RWPE2 (cell line): ENCODE data around the gene MESP2.
"Not testable (repeated sequence)": the region's sequence is repeated elsewhere in the genome, so short reads cannot be mapped to it uniquely, and the experiment has no call there.

Source experiments
- ATAC-seq: fragments of 200-7000 bp; cut with Tn5 transposase; 3 replicates; pipeline ENCODE4 v1.9.1; 2021; ENCODE audit warnings: low read depth
- DNase-seq: peaks from one replicate; pipeline ENCODE4 v3.0.0-alpha.2; 2020; ENCODE audit warnings: low spot score
- H3K27ac ChIP-seq: fragments of 450-650 bp; 2 replicates; pipeline ENCODE4 v1.5.1; 2017; ENCODE audit warnings: mild to moderate bottlenecking; ENCODE audit not compliant: poor library complexity, severe bottlenecking
- H3K27me3 ChIP-seq: fragments of 250-450 bp; sonication (Bioruptor Pico); 2 replicates; pipeline ENCODE4 v1.5.1; 2021; ENCODE audit warnings: mild to moderate bottlenecking, moderate library complexity; ENCODE audit not compliant: insufficient read depth, poor library complexity, severe bottlenecking
- H3K36me3 ChIP-seq: fragments of 250-450 bp; sonication (Bioruptor Pico); 2 replicates; pipeline ENCODE4 v1.5.1; 2020; ENCODE audit warnings: low read depth, mild to moderate bottlenecking, moderate library complexity
- H3K4me1 ChIP-seq: fragments of 250-450 bp; sonication (Bioruptor Pico); 2 replicates; pipeline ENCODE4 v1.5.1; 2021; ENCODE audit warnings: mild to moderate bottlenecking, moderate library complexity; ENCODE audit not compliant: insufficient read depth, poor library complexity, severe bottlenecking
- H3K4me3 ChIP-seq: fragments of 250-450 bp; sonication (Bioruptor Pico); 2 replicates; pipeline ENCODE4 v1.5.1; 2021; ENCODE audit warnings: mild to moderate bottlenecking, moderate library complexity; ENCODE audit not compliant: severe bottlenecking
- H3K9me3 ChIP-seq: fragments of 250-450 bp; sonication (Bioruptor Pico); 2 replicates; pipeline ENCODE4 v1.5.1; 2021; ENCODE audit warnings: mild to moderate bottlenecking, moderate library complexity; ENCODE audit not compliant: severe bottlenecking
- CTCF ChIP-seq: fragments of 450-650 bp; IDR thresholded peaks from one replicate; pipeline ENCODE4 v1.5.1; 2017; ENCODE audit warnings: mild to moderate bottlenecking, moderate library complexity; ENCODE audit not compliant: poor library complexity, severe bottlenecking

Gene MESP2

DNA sequence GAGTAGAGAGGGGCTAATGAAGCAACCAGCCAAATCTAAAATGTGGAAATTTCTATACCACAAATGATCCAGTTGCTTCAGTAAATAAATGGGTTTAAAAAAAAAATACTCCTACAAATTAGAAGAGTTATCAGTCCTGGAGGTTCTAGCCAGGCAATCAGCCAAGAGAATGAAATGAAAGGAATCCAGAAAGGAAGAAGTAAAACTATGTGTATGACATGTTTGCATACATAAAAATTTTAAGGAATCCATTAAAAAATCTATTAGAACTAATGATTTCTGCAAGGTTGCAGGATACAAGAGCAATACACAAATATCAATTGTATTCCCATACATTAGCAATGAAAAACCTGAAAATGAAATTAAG lies 9.6 kb downstream of the MESP2 start:
- peaks cover 30% of the 10 kb centered on the region for H3K4me1 ChIP-seq

DNA sequence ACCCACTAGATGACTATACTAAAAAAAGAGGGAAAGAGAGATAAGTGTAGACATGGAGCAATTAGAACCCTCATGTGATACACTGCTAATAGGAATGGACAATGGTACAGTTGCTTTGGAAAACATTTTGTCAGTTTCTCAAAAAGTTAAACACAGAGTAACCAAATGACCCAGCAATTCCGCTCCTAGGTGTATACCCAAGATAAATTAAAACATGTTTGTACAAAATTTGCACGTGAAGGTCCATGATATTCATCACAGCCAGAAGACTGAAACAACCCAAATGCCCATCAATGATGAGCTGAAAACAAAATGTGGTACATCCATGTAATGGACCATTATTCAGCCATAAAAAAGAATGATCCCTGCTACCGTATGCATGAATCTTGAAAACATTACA lies 11.8 kb downstream of the MESP2 start:
- Histone ChIP-seq H3K4me1 (peaks cover 10% of the 10 kb centered on the region), H3K36me3 (peaks cover 27% of the 10 kb centered on the region), H3K9me3 (peaks cover 5% of the 10 kb centered on the region), H3K4me3 (no peak overlapping the region), H3K27me3 (no peaks in the 10 kb centered on the region), H3K27ac (no peak overlapping the region)
- DNase-seq: no peak
- no peak for TF ChIP-seq CTCF
- no peak for ATAC-seq

More for the DNA sequence above, 9.6 kb downstream of the MESP2 start:
- peaks cover 5% of the 10 kb centered on the region for H3K9me3 ChIP-seq
- no peak for TF ChIP-seq CTCF
- H3K27ac ChIP-seq: peak overlapping the region; percentile 32
- no peak overlapping the region for H3K4me3 ChIP-seq
- DNase-seq (no peak), ATAC-seq (no peak)
- no peaks in the 10 kb centered on the region for H3K27me3 ChIP-seq
- peaks cover 27% of the 10 kb centered on the region for H3K36me3 ChIP-seq

GRCh38 chr15:89788585-89788984 lies 12.5 kb downstream of the MESP2 start:
- H3K4me1 ChIP-seq, H3K27me3 ChIP-seq, H3K9me3 ChIP-seq, ATAC-seq, H3K4me3 ChIP-seq, H3K27ac ChIP-seq: not testable (repeated sequence)
- DNase-seq: peak; percentile 14
- H3K36me3 ChIP-seq: peaks cover 27% of the 10 kb centered on the region

- DNase-seq (peak; percentile 38), ATAC-seq (no peak)
- Histone ChIP-seq H3K27me3 (no peaks in the 10 kb centered on the region), H3K27ac (no peak overlapping the region), H3K4me1 (peaks cover 17% of the 10 kb centered on the region), H3K36me3 (peaks cover 27% of the 10 kb centered on the region), H3K4me3 (no peak overlapping the region), H3K9me3 (peaks cover 5% of the 10 kb centered on the region)
- no peak for TF ChIP-seq CTCF
Measured at GRCh38 chr15:89790206-89790605, 14.1 kb downstream of the MESP2 start.

- DNase-seq (peak; percentile 62), ATAC-seq (no peak)
Measured at GRCh38 chr15:89790661-89791060, 14.5 kb downstream of the MESP2 start.

More at GRCh38 chr15:89790661-89791060, 14.5 kb downstream of the MESP2 start:
- TF ChIP-seq CTCF: no peak
- Histone ChIP-seq H3K27me3 (no peaks in the 10 kb centered on the region), H3K9me3 (peaks cover 5% of the 10 kb centered on the region), H3K4me3 (no peak overlapping the region), H3K36me3 (peaks cover 27% of the 10 kb centered on the region), H3K4me1 (peaks cover 14% of the 10 kb centered on the region), H3K27ac (no peak overlapping the region)
